Measurements from ENCODE around the gene MTHFR.

DNA sequence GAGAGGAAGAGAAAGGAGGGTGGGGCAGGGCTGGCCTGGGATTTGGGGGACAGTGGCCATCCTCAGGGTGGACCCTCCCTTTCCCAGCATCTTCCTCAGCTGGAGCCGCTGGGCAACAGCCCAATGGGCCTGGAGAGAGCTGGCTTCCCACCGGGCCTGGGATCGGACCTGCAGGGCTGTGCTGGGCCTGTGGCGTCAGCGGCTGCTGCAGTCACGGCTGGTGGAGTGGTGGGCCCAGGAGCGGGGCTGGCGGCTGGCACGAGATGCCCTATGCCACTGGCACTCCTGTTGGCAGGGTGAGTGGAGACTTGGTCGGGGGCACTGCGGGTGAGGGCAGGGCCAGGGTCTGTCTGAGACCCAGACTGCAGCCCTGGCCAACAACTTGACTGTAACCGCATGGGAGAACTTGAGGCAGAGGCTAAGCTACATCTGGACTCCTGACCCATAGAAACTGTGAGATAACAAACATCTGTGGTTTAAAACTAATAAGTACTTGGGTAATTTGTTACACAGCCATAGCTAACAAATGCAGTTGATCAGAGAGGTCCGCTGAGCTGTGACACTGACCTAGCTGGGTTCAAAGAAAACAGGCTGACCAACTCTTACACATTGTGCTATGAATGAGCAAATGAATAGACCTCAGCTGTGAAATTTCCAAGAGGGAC lies 25.9 kb downstream of the MTHFR start:
- TF ChIP-seq, protein P1, sequence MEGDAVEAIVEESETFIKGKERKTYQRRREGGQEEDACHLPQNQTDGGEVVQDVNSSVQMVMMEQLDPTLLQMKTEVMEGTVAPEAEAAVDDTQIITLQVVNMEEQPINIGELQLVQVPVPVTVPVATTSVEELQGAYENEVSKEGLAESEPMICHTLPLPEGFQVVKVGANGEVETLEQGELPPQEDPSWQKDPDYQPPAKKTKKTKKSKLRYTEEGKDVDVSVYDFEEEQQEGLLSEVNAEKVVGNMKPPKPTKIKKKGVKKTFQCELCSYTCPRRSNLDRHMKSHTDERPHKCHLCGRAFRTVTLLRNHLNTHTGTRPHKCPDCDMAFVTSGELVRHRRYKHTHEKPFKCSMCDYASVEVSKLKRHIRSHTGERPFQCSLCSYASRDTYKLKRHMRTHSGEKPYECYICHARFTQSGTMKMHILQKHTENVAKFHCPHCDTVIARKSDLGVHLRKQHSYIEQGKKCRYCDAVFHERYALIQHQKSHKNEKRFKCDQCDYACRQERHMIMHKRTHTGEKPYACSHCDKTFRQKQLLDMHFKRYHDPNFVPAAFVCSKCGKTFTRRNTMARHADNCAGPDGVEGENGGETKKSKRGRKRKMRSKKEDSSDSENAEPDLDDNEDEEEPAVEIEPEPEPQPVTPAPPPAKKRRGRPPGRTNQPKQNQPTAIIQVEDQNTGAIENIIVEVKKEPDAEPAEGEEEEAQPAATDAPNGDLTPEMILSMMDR (IDR thresholded peaks at IDR 0.05; ENCODE audit: insufficient read depth, low read length): no peak
- no peak for TF ChIP-seq POLR2AphosphoS5 (IDR thresholded peaks at IDR 0.05; ENCODE audit: low read depth)
- TF ChIP-seq SPI1 (IDR thresholded peaks at IDR 0.05; ENCODE audit: borderline replicate concordance, low read depth): no peak

Measured in HL-60 (cell line).